Measurements from ENCODE around the gene CHRM1. TPM values are rescaled to one million over a fixed set of nuclear protein-coding genes. Genes with fewer than 3 reads are reported as not detected.
"Not testable (repeated sequence)": the region's sequence is repeated elsewhere in the genome, so short reads cannot be mapped to it uniquely, and the experiment has no call there.

CHRM1 gene
- polyA plus RNA-seq, 1 experiment: not detected

- H3K27me3 ChIP-seq (ENCODE audit: control insufficient read depth, insufficient read depth, low read length): peaks cover 5% of the 10 kb centered on the region
- ChIA-PET CTCF (interaction anchor here (2.7 kb wide), 1 partner anchor 43 kb away, joined by 10 read pairs; no protein-coding TSS in a partner anchor), POLR2A (no interaction called here)
- no peak for TF ChIP-seq CTCF (IDR thresholded peaks at IDR 0.05; ENCODE audit: low read depth, low read length)
- H3K4me3 ChIP-seq (ENCODE audit: low read depth, low read length): no peak overlapping the region
- H3K27ac ChIP-seq (ENCODE audit: low read depth, low read length): no peak overlapping the region
- H3K9me3 ChIP-seq (ENCODE audit: control insufficient read depth, insufficient read depth, low read length): no peaks in the 10 kb centered on the region
- DNase-seq (ENCODE audit: low read depth, low spot score): no peak
These were observed 27.7 kb upstream of the CHRM1 start for GRCh38 chr11:62948765-62949320.

- H3K4me3 ChIP-seq (ENCODE audit: low read depth, low read length); POLR2A ChIA-PET; H3K27me3 ChIP-seq (ENCODE audit: control insufficient read depth, insufficient read depth, low read length); CTCF ChIA-PET; H3K9me3 ChIP-seq (ENCODE audit: control insufficient read depth, insufficient read depth, low read length); H3K27ac ChIP-seq (ENCODE audit: low read depth, low read length); DNase-seq (ENCODE audit: low read depth, low spot score): not testable (repeated sequence)
These were observed 24.4 kb upstream of the CHRM1 start for GRCh38 chr11:62945538-62945937.

GRCh38 chr11:62937528-62937927 lies 16.4 kb upstream of the CHRM1 start:
- H3K27ac ChIP-seq (ENCODE audit: low read depth, low read length); H3K27me3 ChIP-seq (ENCODE audit: control insufficient read depth, insufficient read depth, low read length); DNase-seq (ENCODE audit: low read depth, low spot score); POLR2A ChIA-PET; H3K4me3 ChIP-seq (ENCODE audit: low read depth, low read length); H3K9me3 ChIP-seq (ENCODE audit: control insufficient read depth, insufficient read depth, low read length): not testable (repeated sequence)
- CTCF ChIA-PET: interaction anchor here (1.0 kb wide), 1 partner anchor 86 kb away, joined by 3 read pairs; no protein-coding TSS in a partner anchor

- CTCF ChIA-PET: no interaction called here
- no peak for TF ChIP-seq CTCF (IDR thresholded peaks at IDR 0.05; ENCODE audit: low read depth, low read length)
- POLR2A ChIA-PET: no interaction called here
- no peak for DNase-seq (ENCODE audit: low read depth, low spot score)
- no peaks in the 10 kb centered on the region for H3K9me3 ChIP-seq (ENCODE audit: control insufficient read depth, insufficient read depth, low read length)
- peaks cover 8% of the 10 kb centered on the region for H3K27me3 ChIP-seq (ENCODE audit: control insufficient read depth, insufficient read depth, low read length)
- no peak overlapping the region for H3K27ac ChIP-seq (ENCODE audit: low read depth, low read length)
- H3K4me3 ChIP-seq (ENCODE audit: low read depth, low read length): no peak overlapping the region
These were observed 13.3 kb upstream of the CHRM1 start for GRCh38 chr11:62934496-62934785.

- H3K27ac ChIP-seq (ENCODE audit: low read depth, low read length): no peak overlapping the region
- H3K9me3 ChIP-seq (ENCODE audit: control insufficient read depth, insufficient read depth, low read length): no peaks in the 10 kb centered on the region
- CTCF ChIA-PET: no interaction called here
- DNase-seq (ENCODE audit: low read depth, low spot score): no peak
- H3K4me3 ChIP-seq (ENCODE audit: low read depth, low read length): no peak overlapping the region
- no peak for TF ChIP-seq CTCF (IDR thresholded peaks at IDR 0.05; ENCODE audit: low read depth, low read length)
- H3K27me3 ChIP-seq (ENCODE audit: control insufficient read depth, insufficient read depth, low read length): peaks cover 9% of the 10 kb centered on the region
- POLR2A ChIA-PET: no interaction called here
These were observed 12.8 kb upstream of the CHRM1 start for GRCh38 chr11:62933750-62934495.

- CTCF ChIA-PET: no interaction called here
- no peak for TF ChIP-seq CTCF (IDR thresholded peaks at IDR 0.05; ENCODE audit: low read depth, low read length)
- POLR2A ChIA-PET: no interaction called here
These were observed 12.1 kb upstream of the CHRM1 start for GRCh38 chr11:62933285-62933684.

More at GRCh38 chr11:62933285-62933684, 12.1 kb upstream of the CHRM1 start:
- DNase-seq (ENCODE audit: low read depth, low spot score): no peak
- no peak overlapping the region for H3K4me3 ChIP-seq (ENCODE audit: low read depth, low read length)
- H3K27ac ChIP-seq (ENCODE audit: low read depth, low read length): no peak overlapping the region
- no peaks in the 10 kb centered on the region for H3K9me3 ChIP-seq (ENCODE audit: control insufficient read depth, insufficient read depth, low read length)
- H3K27me3 ChIP-seq (ENCODE audit: control insufficient read depth, insufficient read depth, low read length): peaks cover 10% of the 10 kb centered on the region
